ENCODE measurements around the gene JUND.
"Not testable (repeated sequence)": the region's sequence is repeated elsewhere in the genome, so short reads cannot be mapped to it uniquely, and the experiment has no call there.

Gene JUND

DNA sequence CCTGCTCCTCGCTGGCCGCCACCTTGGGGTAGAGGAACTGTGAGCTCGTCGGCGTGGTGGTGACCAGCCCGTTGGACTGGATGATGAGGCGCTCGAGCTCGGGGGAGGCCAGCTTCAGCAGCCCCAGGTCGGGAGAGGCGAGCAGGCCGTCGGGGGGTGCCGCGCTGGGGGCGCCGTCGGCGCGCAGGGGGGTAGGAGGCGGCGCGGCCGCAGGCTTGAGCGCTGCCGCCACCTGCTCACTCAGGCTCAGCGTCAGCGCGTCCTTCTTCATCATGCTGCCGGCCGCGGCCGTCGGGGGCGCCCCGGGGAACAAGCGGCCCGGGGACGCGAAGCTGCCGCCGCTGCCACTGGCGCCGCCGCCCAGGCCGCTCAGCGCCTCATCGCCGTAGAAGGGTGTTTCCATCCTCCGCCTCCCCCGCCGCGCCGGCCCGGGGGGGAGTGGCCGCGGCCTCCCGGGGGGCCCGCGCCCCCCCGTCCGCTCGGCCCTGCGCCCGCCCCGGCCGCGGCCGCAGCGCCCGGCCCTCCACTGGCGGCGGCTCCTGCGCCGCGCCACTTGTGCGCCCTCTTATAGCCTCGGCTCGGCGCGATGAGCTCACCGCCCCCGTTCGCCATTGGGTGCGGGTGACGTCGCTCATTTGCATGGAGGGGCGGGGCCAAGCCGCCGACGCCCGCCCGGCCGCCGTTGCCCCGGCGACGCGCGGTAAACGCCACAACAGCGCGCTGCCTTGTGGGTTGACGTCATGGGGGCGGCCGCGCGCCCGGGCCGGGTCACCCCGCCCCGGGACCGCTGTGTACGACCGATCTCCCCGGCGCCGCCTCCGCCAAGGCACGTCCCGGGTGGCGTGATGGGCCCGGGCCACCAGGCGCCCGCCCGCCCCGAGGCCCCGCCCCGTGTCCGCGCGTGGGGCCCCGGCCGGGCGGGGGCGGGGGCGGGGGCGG lies at the start of gene JUND:
Gene JUND, minus strand, starts transcription at position 541 of the 939 bp plus-strand sequence. Its CDS starts 138 bp downstream, at position 403.
- DNase-seq (ENCODE audit: insufficient read length, low spot score) (peak; percentile 93), FAIRE-seq (peak; percentile 90)

DNA sequence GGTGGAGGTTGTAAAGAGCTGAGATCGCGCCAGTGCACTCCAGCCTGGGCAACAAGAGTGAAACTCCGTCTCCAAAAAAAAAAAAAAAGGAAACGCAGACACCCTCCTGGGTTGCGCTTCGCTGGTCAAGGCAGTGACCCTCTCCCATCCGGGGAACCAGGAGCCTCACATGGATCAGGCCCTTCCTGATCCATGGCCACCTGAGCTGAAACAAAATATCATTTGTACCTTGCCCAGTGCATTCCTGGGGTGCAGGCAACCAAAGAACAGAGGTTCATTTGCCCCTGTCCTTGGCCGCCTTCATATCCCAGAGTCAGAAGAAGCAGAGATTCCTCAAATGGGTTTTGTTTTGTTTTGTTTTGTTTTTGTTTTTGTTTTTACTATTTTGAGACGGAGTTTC lies 49.4 kb upstream of the JUND start:
- FAIRE-seq (no peak), DNase-seq (ENCODE audit: insufficient read length, low spot score) (no peak)

DNA sequence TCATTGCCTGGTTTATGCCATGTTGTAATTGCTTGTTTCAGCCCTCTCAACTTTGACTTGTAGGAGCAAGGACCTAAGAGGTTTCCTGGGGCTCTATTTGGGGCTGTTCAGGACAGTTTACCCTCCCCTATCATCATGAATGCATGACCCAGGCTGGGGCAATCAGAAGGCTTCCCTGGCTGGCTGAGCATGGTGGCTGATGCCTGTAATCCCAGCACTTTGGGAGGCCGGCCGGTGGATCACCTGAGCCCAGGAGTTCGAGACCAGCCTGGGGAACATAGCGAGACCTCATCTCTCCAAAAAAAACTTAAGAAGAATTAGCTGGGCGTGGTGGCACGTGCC lies 47.6 kb upstream of the JUND start:
- DNase-seq (ENCODE audit: insufficient read length, low spot score) (no peak), FAIRE-seq (no peak)

DNA sequence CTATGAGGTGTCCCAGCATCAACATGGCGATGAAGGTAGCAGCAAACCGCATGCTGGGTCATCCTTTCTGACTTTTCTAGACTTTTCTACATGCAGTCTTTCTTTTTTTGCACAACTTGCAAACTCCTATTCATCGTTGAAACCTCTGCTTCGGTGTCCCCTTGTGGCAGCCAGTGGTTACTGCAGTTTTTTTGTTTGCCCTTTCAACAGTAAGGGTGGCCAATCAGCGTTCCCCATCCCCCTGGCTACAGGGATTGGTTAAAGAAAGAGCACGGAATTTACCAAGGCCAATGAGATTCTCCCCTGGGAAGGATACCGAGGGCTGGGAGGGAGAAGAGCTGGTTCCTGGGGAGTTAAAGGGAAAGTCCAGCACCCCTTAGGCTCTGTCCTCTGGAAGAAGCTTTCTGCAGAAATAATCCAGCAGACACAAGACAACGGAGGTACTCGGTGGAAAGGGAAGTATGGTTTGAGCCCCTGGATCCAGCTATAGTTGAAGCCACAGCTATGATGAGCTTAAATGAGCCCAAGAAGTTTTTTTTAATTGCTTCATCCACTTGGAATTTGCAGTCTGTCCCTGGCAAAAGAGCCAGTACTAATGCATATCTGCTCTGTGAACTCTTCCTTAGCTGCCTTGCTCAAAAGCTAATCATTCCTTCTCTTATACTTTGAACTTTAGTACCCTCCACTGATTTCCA lies 47.1 kb upstream of the JUND start:
- peak; percentile 98 for DNase-seq (ENCODE audit: insufficient read length, low spot score)
- peak; percentile 99 for FAIRE-seq

DNA sequence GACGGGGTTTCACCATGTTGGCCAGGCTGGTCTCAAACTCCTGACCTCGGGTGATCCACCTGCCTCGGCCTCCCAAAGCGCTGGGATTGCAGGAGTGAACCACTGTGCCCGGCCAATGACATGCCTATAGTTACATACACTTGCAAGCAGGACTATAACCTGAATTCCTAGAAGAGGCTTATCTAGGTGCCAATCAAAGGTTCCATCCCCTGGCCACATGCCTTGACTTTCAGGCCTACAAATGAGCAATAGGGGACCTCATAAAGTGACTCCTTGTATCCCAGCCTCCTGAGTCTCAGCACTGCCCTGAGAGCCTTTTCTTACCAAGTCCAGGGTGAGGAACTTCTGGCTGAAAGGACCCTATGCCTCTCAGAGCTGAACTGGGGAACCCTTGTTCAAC lies 45.4 kb upstream of the JUND start:
- no peak for FAIRE-seq
- DNase-seq (ENCODE audit: insufficient read length, low spot score), result no peak

DNA sequence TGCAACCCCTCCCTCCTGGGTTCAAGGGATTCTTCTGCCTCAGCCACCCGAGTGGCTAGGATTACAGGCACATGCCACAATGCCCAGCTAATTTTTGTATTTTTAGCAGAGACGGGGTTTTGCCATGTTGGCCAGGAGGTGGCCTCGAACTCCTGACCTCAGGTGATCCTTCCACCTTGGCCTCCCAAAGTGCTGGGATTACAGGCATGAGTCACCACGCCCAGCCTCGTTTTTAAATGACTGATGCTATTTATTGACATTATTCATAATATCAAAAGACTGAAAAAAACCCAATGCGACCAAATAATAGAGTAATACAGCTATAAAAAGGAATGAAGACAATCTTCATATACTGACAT lies 42.9 kb upstream of the JUND start:
- not testable (repeated sequence) for DNase-seq (ENCODE audit: insufficient read length, low spot score); FAIRE-seq

DNA sequence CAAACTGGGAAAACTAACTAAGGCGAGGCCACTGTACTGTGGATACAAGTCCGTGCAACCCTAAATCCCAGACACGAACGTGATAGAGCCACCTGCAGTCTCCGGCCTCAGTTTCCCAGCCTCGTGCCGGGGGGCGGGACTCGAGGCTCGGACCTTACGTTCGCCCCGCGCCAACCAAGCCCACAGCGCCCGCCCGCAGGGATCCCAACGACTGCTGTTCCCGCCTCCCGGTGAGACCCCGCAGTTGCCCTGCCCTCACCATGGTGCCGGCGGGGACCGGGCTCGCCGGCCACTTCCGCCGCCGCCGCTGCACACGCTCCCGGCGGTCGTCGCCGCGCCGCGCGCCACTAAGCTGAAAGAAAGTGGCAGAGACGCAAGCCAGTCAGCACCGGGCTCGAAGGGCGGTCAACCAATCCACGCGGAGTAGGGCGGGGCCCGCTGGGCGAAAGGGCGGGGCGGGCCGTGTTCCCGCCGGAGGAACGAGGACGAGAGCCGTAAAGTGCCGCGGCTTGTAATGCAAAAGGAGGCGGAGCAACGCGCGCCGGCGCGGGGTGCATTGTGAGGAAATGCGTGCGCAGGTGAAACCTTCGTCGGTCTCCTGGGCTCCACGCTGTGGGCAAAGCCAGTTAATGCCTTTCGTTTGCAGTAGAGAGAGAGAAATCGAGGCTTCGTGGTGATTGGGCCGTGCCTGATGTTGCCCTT lies 41.5 kb upstream of the JUND start, which contains the start of gene LSM4:
Gene LSM4, minus strand, starts transcription at position 318 of the 702 bp plus-strand sequence. Its CDS starts 56 bp downstream, at position 262.
- peak; percentile 97 for FAIRE-seq

DNA sequence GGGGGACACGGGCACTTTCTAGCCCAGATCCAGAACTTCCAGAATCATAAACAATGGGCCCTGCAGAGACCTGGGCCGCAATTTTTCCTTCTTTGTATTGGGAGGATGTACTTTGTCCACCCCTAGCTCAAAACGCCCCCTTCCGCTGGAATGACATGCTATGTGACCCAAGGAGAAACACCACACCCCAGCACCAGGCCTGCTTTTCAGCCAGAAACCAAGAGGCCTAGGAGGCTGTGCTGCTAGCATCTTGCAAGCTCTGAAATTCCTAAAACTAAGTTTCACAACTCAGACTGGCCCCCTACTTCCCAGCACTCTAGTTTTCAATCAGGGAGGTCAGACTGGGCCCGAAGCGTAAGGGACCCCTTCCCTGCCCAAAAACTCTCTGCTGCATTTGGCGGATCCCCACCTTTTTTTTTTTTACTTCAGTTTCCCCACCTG lies 40.9 kb upstream of the JUND start:
- DNase-seq (ENCODE audit: insufficient read length, low spot score) (no peak), FAIRE-seq (peak; percentile 96)

More for the DNA sequence above, 41.5 kb upstream of the JUND start, which contains the start of gene LSM4:
- peak; percentile 94 for DNase-seq (ENCODE audit: insufficient read length, low spot score)

DNA sequence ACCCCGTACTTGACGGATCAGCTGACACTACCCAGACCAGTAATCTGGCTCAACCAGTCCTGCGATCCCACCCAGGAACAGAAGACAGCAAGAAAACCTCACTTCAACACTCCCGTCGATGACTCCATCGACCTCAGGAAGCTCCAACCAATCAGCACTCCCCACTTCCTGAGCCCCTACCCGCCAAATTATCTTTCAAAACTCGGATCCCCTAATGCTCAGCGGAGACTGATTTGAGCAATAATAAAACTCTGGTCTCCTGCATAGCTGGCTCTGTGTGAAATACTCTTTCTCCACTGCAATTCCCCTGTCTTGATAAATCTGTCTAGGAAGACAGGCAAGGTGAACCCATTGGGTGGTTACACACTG lies 40.3 kb upstream of the JUND start:
- DNase-seq (ENCODE audit: insufficient read length, low spot score), result no peak
- FAIRE-seq, result no peak

DNA sequence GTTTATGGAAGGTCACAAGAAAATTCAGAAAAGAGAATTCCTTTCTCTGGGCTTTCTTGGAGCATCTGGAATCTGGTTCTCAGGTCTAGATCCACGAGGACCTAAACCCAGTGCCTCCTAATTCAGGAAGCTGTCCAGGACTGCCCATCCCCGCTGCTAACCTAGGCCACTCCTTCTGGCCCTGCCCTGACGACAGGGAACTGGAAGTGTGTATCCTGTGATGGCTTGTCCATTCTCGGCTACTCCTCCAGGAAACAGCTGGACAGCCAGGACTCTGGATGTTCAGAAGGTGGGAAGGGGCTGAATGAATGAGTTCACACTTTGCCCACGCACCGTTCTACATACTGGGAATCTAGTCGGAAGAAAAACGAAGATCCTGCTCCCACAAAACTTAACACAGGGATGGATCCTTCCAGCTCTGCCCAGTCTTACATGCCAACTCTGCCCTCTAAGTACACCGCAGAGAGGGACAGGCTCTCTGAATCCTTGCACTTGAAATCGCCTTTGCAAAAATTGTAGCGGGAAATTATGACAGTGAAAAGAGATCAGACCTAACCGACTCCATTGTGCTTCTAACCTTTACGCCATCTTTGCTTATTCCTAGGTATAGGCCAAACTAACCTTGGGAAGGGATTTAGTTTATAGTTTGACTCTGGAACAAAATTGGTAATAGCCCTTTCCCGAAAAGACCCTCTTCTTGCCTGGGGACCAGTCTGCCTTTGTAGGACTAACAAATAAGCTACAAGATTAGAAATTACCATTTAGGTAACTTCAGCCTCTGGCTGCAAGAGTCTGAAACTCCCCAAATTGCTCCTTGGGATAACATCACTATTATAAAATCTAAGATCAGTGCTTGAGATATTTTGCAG lies 39.7 kb upstream of the JUND start:
- FAIRE-seq, result no peak
- DNase-seq (ENCODE audit: insufficient read length, low spot score), result no peak

DNA sequence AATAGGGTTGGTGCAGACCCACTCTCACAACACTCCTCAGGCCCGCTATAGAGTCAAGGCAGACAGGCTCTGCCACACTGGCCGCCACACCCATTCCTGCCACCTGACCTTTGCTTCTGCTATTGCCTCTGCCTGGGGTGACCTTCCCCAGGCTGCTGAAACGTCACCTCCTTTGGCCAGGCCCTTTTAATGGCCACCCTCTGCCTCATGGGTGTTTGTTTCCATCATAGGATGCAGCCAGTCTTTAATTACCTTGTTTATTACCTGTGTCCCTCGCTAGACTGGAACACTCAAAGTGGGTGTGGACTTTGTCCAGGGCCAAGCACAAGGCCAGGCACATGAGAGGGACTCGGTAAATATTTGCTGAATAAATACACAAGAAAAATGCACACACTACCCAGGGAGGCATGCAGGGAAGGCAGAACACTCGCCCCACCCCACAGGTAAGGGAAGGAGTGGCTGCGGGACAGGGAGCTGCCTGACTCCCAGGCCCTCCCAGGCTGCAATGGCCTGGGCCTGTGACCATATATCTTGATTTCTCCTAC lies 38.2 kb upstream of the JUND start:
- DNase-seq (ENCODE audit: insufficient read length, low spot score) (no peak), FAIRE-seq (no peak)

DNA sequence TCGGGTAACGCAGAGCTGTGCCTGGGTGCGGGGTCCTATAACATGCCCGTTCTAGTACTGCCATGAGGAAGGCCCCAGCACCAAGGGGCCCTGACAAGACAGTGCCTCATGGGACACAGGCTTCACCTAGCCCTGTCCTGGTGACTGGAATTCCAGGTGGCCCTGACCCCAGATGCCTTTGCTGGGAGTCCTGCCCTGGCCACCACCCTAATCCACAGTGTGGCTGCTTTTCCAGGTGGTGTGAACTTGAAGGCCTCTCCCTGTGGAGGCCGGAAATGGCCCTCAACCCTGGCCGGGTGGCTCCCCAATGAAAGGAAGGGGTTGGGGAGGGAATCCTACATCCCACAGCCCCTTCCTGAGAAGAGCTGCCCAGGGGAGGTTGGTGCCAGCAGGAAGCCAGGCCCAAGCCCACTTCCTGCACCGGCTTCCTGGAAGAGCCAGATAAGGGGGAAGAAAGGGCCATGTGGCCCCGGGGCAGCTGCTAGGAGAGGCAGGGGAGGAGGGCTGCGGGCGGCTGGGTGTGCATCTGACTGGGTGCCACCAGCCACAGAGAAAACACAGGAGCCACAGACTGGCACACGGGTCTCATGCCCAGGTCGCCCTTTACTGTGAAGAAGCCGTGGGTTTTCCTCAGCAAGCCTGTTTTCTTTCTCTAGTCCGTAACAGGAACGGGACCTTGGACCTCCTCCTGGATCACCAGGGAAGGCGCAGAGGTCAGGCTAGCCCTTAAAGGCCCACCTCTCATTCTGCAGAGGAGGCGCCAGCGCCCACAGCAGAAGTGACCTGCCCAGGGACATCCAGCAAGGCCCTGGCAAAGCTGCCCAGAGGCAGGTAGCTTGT lies 36.8 kb upstream of the JUND start:
- DNase-seq (ENCODE audit: insufficient read length, low spot score), result no peak
- no peak for FAIRE-seq

DNA sequence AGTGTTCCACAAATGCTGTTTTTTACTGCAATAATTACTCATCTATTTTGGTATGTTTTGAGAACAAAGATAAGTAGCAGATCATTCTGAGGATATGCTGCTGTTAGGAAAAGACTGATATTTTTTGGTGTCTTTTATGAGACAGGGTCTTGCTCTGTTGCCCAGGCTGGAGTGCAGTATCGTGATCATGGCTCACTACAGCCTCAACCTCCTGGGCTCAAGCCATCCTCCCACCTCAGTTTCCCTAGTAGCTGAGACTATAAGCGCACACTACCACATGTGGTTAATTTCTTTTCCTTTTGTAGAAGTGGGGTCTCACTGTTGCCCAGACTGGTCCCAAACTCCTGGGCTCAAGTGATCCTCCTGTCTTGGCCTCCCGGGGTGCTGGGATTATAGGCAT lies 32.0 kb upstream of the JUND start:
- FAIRE-seq, result no peak
- DNase-seq (ENCODE audit: insufficient read length, low spot score), result no peak

DNA sequence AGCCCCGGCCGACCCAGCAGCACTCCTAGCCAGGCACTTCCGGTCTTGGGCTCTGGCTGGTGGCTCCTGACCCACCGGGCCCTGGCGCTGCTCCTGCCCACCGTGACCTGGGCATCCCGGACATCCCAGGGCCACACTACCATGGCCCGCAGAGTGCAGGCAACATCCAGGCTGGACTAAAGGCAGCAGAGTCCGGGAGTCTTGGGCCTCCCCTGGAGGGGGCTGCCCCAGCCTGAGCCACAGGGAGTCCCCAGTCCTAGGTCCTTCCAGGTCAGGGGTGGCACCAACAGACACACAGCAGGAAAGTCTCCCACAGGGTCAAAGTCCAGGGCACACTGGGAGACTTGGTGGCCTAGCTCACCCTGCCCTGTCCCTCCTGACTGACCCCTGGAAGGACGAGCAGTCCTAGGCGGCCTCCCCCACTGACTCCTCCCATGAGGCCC lies 30.7 kb upstream of the JUND start:
- no peak for FAIRE-seq
- no peak for DNase-seq (ENCODE audit: insufficient read length, low spot score)

DNA sequence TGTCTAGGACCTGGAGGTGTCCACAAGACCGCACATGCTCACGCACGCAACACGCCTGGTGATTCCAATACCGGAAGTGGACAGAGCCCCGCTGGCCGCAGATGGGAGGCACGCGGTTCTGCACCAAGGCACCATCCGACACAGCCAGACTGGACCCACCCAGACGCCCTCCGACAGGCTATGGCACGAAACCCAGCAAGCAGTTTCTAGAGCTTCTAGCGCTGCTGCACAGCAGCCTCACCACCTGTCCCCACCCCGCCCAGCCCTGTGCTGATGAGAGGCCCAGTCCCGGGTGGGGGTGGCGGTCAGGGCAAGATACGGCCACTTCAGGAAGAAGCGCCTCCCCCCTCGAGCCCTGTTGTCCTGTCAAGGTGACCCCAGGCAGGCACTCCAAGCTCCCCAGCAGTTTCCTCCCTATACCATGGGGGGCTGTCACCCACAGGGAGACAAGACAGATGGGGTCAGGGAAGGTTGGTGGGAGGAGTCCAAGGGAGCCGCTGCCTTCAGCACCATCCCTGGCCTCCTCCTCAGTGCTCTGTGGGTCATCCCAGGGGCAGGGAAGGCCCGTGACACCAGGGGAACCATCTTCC lies 30.2 kb upstream of the JUND start:
- no peak for DNase-seq (ENCODE audit: insufficient read length, low spot score)
- FAIRE-seq, result no peak

DNA sequence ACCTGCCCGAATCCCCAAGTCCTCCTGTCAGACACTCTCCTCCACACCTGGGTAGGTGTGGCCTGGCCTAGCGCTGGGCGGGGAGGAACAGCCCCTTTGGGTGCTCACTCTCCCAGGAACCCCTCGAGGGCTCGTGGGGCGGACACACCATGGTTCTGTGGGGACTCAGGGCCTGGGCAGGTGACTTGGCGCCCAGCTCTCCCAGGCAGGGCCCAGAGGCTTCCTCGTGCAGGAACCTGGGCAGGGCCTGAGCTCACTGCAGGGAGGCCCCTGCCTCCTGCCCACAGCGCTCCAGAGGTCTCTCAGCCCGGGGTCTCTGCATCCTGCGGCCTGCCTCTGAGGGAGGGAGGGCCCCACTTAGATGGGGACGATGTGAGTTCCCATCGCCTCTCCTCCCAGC lies 29.5 kb upstream of the JUND start:
- FAIRE-seq, result no peak
- DNase-seq (ENCODE audit: insufficient read length, low spot score), result no peak

DNA sequence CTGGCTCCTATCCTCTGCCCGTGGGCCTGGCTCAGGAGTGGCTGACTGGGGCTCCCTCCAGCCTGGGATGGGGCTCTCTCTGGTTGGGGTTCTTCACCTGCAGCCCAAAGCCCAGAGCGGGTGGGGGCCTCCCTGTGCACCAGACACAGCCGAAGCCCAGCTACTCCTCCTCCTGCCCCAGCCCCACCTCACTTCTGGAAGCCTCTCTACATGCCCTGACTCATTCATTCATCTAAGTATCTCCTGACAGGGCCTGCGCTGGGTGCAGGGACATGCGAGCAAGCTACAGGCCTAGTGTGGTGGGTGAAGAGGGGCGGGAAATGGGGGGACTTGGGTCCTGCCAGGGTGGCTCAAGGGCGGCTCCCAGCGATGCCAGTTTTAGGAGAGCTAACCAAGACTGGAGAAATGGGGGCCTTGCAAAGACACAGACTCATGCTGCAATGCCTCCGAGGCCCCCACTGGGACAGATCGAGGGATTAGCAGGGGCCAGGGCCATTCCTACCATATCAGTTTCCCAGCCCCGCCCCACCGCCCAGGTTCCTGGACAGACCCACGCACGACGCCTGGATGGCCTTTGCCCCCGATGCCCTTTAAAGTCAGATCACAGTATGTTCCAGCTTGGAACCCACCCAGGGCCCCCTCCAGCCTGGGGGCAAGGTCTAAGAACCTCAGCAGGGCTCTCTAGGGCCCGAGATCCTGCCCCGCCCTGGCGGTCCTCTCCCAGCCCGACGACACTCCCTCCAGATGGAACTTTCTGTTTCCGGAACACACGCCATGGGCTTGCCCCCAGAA lies 28.9 kb upstream of the JUND start:
- no peak for FAIRE-seq
- no peak for DNase-seq (ENCODE audit: insufficient read length, low spot score)

DNA sequence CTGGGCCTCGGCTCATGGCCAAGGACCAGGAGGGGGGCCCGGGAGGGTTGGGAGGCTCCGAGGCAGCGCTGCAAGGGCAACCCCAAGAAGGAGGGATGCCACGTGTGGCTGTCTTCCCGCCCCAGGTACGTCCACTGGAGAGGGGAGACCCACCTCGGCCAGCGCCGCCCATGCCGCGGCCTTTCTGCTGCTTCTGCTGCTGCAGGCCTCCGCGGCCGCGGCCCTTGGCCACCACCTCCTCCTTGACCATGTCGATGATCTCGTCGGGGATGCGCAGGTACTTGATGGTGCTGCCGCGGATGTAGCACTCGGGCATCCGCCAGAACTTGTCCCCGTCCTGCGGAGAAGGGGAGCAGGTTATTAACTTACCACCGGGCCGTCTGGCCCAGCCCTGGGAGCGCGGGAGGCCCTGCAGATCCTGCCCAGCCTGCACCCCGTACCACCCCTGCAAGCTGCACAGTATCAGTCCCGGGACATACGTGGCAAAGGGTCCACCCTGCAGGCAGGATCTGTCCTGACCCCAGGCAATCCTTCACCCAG lies 28.2 kb upstream of the JUND start:
- FAIRE-seq (no peak), DNase-seq (ENCODE audit: insufficient read length, low spot score) (no peak)

Measured in GM19239 (cell line).